Measurements from ENCODE around the gene HP. TPM values are rescaled to one million over a fixed set of nuclear protein-coding genes. Genes with fewer than 3 reads are reported as not detected.

Gene HP
- total and polyA plus RNA-seq, 10 of the 15 experiments (the other 5 are each of a cell fraction or from before 2014, with no cell fraction given), result 10.8 TPM; not detected in 9

DNA sequence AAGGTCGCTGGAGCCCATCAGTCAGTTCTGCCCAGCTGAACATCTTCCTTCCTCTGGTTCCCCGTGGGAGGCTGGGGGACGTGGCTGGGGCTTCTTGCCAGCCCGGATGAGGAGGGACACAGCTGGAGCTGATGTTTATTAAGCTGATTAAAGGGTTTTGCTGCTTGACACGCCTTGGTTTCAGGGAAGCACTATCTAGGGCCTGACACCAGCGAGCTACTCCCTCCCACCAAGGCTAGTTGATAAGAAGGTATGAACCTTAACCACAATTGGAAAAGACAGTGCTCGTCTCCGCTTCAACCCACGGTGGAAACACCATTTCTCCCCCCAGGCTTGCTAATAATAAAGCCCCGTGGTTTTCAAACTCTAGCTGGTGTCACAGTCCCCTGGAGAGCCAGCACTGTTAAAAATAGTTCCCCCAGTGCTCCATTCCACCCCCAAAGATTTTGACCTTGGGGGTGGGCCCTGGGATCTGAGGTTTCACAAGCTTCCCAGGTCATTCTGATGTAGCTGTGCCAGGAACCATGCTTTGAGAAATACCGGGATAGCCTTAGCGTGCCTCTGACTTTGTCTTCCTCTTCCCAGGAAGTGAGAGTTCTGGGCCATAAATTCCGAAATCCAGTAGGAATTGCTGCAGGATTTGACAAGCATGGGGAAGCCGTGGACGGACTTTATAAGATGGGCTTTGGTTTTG lies 40.3 kb upstream of the HP start:
- Histone ChIP-seq H3K4me1 (ENCODE audit: control insufficient read depth, insufficient read depth, low read length) (0 out of 2 replicates have a peak, but pooled peaks cover 4% of the 10 kb centered on the region), H3K9me3 (replicated peaks; ENCODE audit: control insufficient read depth, insufficient read depth, low read length) (no peaks in the 10 kb centered on the region), H4K20me1 (ENCODE audit: control insufficient read depth, insufficient read depth) (no peaks in the 10 kb centered on the region), H3K79me2 (ENCODE audit: control insufficient read depth, insufficient read depth, low read length) (no peaks in the 10 kb centered on the region; the same call in 1 of the 2 replicates), H3K4me3 (no peak overlapping the region), H2AFZ (ENCODE audit: control insufficient read depth, low read depth, low read length) (no peak overlapping the region), H3K27ac (ENCODE audit: control insufficient read depth, insufficient read depth) (no peak overlapping the region), H3K4me2 (ENCODE audit: control insufficient read depth, insufficient read depth) (no peak overlapping the region), H3K27me3 (replicated peaks in 1 of 2; ENCODE audit: control insufficient read depth in 2 of 2, insufficient read depth in 2 of 2, low read length in 1 of 2) (no peaks in the 10 kb centered on the region), H3K36me3 (ENCODE audit: control insufficient read depth in 2 of 2, insufficient read depth in 2 of 2, low read length in 1 of 2) (peaks cover 3 to 8% of the 10 kb centered on the region in 2 experiments), H3K9ac (ENCODE audit: control insufficient read depth, insufficient read depth, low read length) (no peak overlapping the region)
- in situ Hi-C loops (cut with MboI), result no loop called here
- ChIA-PET CTCF (interaction anchor here (0.9 to 2.2 kb wide), 3 partner anchors 81 to 403 kb away, joined by 3 to 5 read pairs (median 4); no protein-coding TSS in a partner anchor), POLR2A (interaction anchor here (0.5 to 0.6 kb wide), 2 partner anchors 96 to 183 kb away, joined by 3 to 6 read pairs; no protein-coding TSS in a partner anchor), SMC1A (ENCODE audit: uncharacterized antibody, unreplicated experiment) (interaction anchor here (0.8 kb wide), 1 partner anchor 53 kb away, joined by 3 read pairs; no protein-coding TSS in a partner anchor), RAD21 (ENCODE audit: unreplicated experiment) (no interaction called here)
- ATAC-seq (peak; percentile 13; the same call in 2 of the 3 replicates), DNase-seq (ENCODE audit: low read depth, low spot score) (no peak), FAIRE-seq (no peak)
- WGBS (ENCODE audit: insufficient coverage, insufficient replicate concordance, low lambda C conversion rate, missing lambda C conversion rate), result 58% methylated on average over 15 of the region's 15 CpGs
- no peak for TF ChIP-seq ZBED1 (IDR thresholded peaks at IDR 0.05; ENCODE audit: borderline replicate concordance)
- TF ChIP-seq RUNX3 (IDR thresholded peaks at IDR 0.05; ENCODE audit: low read length), result peak; percentile 15; the same call in 1 of the 2 replicates
- no peak for TF ChIP-seq SPI1 (IDR thresholded peaks at IDR 0.05; ENCODE audit: borderline replicate concordance, insufficient read depth, low read depth, low read length)
- TF ChIP-seq, protein P1, sequence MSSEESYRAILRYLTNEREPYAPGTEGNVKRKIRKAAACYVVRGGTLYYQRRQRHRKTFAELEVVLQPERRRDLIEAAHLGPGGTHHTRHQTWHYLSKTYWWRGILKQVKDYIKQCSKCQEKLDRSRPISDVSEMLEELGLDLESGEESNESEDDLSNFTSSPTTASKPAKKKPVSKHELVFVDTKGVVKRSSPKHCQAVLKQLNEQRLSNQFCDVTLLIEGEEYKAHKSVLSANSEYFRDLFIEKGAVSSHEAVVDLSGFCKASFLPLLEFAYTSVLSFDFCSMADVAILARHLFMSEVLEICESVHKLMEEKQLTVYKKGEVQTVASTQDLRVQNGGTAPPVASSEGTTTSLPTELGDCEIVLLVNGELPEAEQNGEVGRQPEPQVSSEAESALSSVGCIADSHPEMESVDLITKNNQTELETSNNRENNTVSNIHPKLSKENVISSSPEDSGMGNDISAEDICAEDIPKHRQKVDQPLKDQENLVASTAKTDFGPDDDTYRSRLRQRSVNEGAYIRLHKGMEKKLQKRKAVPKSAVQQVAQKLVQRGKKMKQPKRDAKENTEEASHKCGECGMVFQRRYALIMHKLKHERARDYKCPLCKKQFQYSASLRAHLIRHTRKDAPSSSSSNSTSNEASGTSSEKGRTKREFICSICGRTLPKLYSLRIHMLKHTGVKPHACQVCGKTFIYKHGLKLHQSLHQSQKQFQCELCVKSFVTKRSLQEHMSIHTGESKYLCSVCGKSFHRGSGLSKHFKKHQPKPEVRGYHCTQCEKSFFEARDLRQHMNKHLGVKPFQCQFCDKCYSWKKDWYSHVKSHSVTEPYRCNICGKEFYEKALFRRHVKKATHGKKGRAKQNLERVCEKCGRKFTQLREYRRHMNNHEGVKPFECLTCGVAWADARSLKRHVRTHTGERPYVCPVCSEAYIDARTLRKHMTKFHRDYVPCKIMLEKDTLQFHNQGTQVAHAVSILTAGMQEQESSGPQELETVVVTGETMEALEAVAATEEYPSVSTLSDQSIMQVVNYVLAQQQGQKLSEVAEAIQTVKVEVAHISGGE (CRISPR knock-in tag; IDR thresholded peaks at IDR 0.05), result peak; percentile 54
- BruUV-seq (replicated peaks), result no TSS peak
- intact Hi-C loops (cut with micrococcal nuclease; ENCODE audit: unreplicated experiment), result no loop called here

Data from GM12878 (cell line).